Adrenal gland (tissue), 12 donors: ENCODE results near the gene GATD1. TPM values are rescaled to one million over a fixed set of nuclear protein-coding genes. Genes with fewer than 3 reads are reported as not detected.
"Not testable (repeated sequence)": the region's sequence is repeated elsewhere in the genome, so short reads cannot be mapped to it uniquely, and the experiment has no call there.

Source experiments
- DNase-seq, 7 donors: peaks; one replicate each; pipeline ENCODE4 v3.0.0-alpha.2; 2019 to 2020
- H3K27ac ChIP-seq, 5 donors: fragments of 200-600 bp; sonication (generic) in 4 of 5; 1 replicate in 3 of 5; 2 replicates in 2 of 5; pipeline versions ENCODE4 v1.5.1 to v1.8.0; 2016 to 2020; ENCODE audit warnings: mild to moderate bottlenecking in 1 of 5
- H3K27me3 ChIP-seq: fragments of 200-600 bp; 2 replicates; pipeline ENCODE4 v1.8.0; 2021
- H3K36me3 ChIP-seq, 2 donors: fragments of 200-600 bp; replicated peaks in 1 of 2; 1 replicate in 1 of 2; 2 replicates in 1 of 2; pipeline versions ENCODE4 v1.5.1 to v1.8.0; 2018 to 2022
- H3K4me1 ChIP-seq, 2 donors: fragments of 200-600 bp; replicated peaks in 1 of 2; 1 replicate in 1 of 2; 2 replicates in 1 of 2; pipeline versions ENCODE4 v1.5.1 to v1.8.0; 2018 to 2021
- H3K4me3 ChIP-seq, 4 donors: fragments of 200-600 bp; sonication (generic) in 3 of 4; one replicate each; pipeline ENCODE4 v1.5.1; 2016 to 2018
- H3K9me3 ChIP-seq, 3 donors: fragments of 200-600 bp; sonication (generic) in 1 of 3; replicated peaks in 1 of 3; 1 replicate in 2 of 3; 2 replicates in 1 of 3; pipeline versions ENCODE4 v1.5.1 to v1.8.0; 2016 to 2021
- POLR2A ChIP-seq, 2 donors: fragments of 450-650 bp; IDR thresholded peaks; one replicate each; pipeline ENCODE4 v1.6.1; 2017; ENCODE audit warnings: antibody characterized with exemption in 2 of 2, mild to moderate bottlenecking in 2 of 2, moderate library complexity in 1 of 2
- WGBS, 4 donors: extraction: QIAGEN DNeasy Blood & Tissue Kit in 2 of 4; methylation state at CpG; one replicate each; pipeline versions ENCODE4 v1.1.5 to v1.1.7; 2013 to 2017; 5-methylcytosine and 5-hydroxymethylcytosine counted together
- intact Hi-C, 2 donors: fragments of 100-400 bp; cut with DNase I; formaldehyde crosslinking; loops; one replicate each; pipeline versions ENCODE4 v1.14.1 to v1.15.0; 2022 to 2023
- polyA plus RNA-seq, 3 donors: library from polyadenylated mRNA; stranded (reverse); fragments of 200-250 nt in 2 of 3; fragments of 350-450 nt in 1 of 3; fragmentation: Illumina TruSeq in 1 of 3; extraction: RNeasy Lipid Tissue Mini Kit (QIAGEN cat#74804) in 1 of 3; gene quantifications; one replicate each; pipeline ENCODE4 v1.2.3, GENCODE V29; 2013 to 2014
- total RNA-seq, 9 donors: library from RNA; depleted of rRNA in 4 of 9; stranded (reverse); fragments of >200 nt in 4 of 9; fragments of 120-200 nt in 1 of 9; fragmentation: NEBNext Ultra II Directional in 1 of 9; extraction: Animal tissue kit (Norgen Biotek cat#: 25700) in 1 of 9; gene quantifications; one replicate each; pipeline versions ENCODE4 v1.1.0 to v1.2.4, GENCODE V29; 2013 to 2023
- TF ChIP-seq, protein P1 (sequence below), 6 experiments: fragments of 450-650 bp in 4 of 6; fragments of 200-600 bp in 2 of 6; sonication (generic) in 1 of 6; IDR thresholded peaks; 1 replicate in 5 of 6; 2 replicates in 1 of 6; pipeline versions ENCODE4 v1.5.1 to v1.8.0; 2016 to 2021; ENCODE audit warnings: antibody characterized with exemption in 6 of 6, mild to moderate bottlenecking in 2 of 6, moderate library complexity in 1 of 6
- donor health status: healthy with polysubstance abuse.
- donor health status: Bipolar disorder and iron deficiency.
- donor health status: DM: yes; HTN: yes; CAD: no.
- donor health status: DM: no; HTN: no; CAD: no.
- donor health status: DM: no; HTN: no; CAD: no.
- donor health status: DM: yes; HTN: yes; CAD: no.

GATD1 gene
- total and polyA plus RNA-seq, 12 donors = 20.3 to 176 (median 80.5) TPM

DNA sequence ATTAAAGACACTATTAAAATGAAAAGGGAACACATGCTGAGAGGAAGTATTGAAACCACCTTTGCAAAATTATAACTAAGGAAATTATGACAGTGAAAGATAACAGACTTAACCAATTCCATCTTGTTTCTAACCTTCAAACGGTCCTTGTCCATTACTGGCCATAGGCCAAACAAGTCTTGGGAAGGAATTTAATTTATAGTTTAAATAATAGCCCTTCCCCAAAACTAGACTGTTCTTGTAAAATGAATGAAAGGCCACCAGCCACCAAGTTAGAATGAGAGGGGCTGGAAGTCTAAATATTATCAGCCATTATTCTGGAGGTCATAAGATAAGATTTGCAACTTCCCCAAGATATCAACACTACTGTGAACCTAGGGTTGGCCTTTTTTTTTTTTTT lies 31.9 kb downstream of the GATD1 start:
- Histone ChIP-seq H3K36me3 (no peaks in the 10 kb centered on the region), H3K9me3 (no peaks in the 10 kb centered on the region), H3K4me1 (peaks cover 20 to 25% of the 10 kb centered on the region in 2 donors), H3K27me3 (no peaks in the 10 kb centered on the region), H3K27ac (no peak overlapping the region), H3K4me3 (no peak overlapping the region)
- no peak for DNase-seq
- TF ChIP-seq POLR2A (IDR thresholded peaks at IDR 0.05) = no peak
- TF ChIP-seq, protein P1, sequence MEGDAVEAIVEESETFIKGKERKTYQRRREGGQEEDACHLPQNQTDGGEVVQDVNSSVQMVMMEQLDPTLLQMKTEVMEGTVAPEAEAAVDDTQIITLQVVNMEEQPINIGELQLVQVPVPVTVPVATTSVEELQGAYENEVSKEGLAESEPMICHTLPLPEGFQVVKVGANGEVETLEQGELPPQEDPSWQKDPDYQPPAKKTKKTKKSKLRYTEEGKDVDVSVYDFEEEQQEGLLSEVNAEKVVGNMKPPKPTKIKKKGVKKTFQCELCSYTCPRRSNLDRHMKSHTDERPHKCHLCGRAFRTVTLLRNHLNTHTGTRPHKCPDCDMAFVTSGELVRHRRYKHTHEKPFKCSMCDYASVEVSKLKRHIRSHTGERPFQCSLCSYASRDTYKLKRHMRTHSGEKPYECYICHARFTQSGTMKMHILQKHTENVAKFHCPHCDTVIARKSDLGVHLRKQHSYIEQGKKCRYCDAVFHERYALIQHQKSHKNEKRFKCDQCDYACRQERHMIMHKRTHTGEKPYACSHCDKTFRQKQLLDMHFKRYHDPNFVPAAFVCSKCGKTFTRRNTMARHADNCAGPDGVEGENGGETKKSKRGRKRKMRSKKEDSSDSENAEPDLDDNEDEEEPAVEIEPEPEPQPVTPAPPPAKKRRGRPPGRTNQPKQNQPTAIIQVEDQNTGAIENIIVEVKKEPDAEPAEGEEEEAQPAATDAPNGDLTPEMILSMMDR (IDR thresholded peaks at IDR 0.05) = no peak
- WGBS, 4 donors = 0 to 25% (median 5%) methylated on average over 1 of the region's 1 CpG
- intact Hi-C loops = no loop called here

DNA sequence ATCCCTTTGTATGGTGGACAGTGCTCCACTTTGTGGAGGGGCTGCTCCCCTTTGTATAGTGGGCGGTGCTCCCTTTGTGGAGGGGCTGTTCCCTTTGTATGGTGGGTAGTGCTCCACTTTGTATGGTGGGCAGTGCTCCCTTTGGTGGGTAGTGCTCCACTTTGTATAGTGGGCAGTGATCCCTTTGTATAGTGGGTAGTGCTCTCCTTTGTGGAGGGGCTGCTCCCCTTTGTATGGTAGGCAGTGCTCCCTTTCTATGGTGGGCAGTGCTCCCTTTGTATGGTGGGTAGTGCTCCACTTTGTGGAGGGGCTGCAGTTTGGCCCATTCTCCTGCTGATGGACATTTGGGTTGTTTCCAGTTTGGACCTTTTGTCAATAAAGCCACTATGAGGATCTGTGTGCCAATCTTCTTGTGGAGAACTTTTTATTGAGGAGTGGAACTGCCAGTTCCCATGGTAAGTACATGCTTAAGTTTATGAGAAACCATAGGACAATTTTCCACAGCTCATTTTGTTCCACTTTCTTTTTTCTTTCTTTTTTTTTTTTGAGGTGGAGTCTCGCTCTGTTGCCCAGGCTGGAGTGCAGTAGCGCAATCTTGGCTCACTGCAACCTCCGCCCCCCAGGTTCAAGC lies 34.6 kb downstream of the GATD1 start:
- Histone ChIP-seq H3K4me3 (no peak overlapping the region), H3K27me3 (no peaks in the 10 kb centered on the region), H3K27ac (no peak overlapping the region), H3K9me3 (no peaks in the 10 kb centered on the region), H3K4me1 (peaks cover 8% of the 10 kb centered on the region in 2 donors), H3K36me3 (no peaks in the 10 kb centered on the region)
- DNase-seq = no peak
- intact Hi-C loops = no loop called here
- WGBS, 4 donors = 93 to 98% (median 94%) methylated on average over 4 of the region's 4 CpGs
- TF ChIP-seq POLR2A (IDR thresholded peaks at IDR 0.05) = no peak
- TF ChIP-seq, protein P1 (IDR thresholded peaks at IDR 0.05) = no peak

DNA sequence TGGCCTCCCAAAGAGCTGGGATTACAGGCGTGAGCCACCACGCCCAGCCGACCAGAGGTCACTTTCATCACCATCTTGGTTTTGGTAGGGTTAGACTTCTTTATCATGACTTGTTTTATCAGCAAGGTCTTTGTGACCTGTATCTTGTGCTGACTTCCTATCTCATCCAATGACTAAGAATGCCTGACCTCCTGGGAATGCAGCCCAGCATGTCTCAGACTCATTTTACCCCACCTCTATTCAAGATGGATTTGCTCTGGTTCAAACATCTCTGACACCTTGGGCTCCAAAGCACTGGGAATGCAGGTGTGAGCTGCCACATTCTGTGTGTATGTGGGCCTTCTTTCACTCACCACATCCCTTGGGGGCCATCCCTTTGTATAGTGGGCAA lies 35.1 kb downstream of the GATD1 start:
- no peak overlapping the region for H3K27ac ChIP-seq
- H3K27me3 ChIP-seq = no peaks in the 10 kb centered on the region
- peak in 1 of 7 donors; percentile 32 for DNase-seq
- WGBS, 4 donors = 26 to 51% (median 40%) methylated on average over 3 of the region's 3 CpGs
- no peaks in the 10 kb centered on the region for H3K9me3 ChIP-seq
- peaks cover 8% of the 10 kb centered on the region in 2 donors for H3K4me1 ChIP-seq
- H3K4me3 ChIP-seq = no peak overlapping the region
- TF ChIP-seq, protein P1 (IDR thresholded peaks at IDR 0.05) = no peak
- TF ChIP-seq POLR2A (IDR thresholded peaks at IDR 0.05) = no peak
- intact Hi-C loops = no loop called here
- H3K36me3 ChIP-seq = no peaks in the 10 kb centered on the region

DNA sequence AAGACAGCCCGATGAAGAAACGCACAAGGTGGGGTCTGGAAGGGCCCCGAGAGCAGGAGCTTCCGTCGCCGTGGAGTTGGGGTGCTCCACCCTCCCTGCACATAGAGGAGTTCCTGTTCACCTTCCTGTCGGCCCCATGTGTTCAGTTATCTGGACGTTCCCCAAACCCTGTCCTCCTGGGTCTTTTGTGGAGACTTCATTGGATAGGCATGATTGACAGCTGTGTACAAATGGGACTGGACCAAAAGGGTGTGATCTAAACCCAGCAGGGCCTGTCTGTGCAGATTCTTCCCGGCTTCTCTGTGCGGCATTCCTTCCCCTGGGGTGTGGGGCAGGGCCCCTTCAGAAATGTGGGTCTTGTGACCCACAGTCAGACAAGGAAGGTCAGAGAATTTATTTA lies 39.4 kb downstream of the GATD1 start:
- H3K4me1 ChIP-seq, intact Hi-C loops: not testable (repeated sequence)

DNA sequence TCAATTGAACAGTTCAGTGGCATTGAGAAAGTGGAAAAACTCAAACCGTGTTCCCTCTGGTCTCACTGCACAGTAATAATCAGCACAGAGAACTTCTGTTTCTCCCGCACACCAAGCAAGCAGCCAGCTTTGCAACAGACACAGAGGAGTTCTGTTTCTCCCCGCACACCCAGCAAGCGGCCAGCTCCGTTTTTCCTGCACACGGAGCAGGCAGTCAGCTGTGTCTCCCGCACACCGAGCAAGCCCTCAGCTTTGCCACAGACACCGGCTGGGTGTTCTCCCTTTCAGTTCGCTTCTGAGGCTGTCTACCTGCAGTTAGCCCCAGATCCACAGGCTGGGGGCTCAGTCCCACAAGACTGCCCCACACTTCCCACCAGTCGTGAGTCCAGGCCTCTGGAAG lies 39.9 kb downstream of the GATD1 start:
- H3K27ac ChIP-seq = no peak overlapping the region
- no peaks in the 10 kb centered on the region for H3K36me3 ChIP-seq
- no peaks in the 10 kb centered on the region for H3K27me3 ChIP-seq
- TF ChIP-seq, protein P1 (IDR thresholded peaks at IDR 0.05) = no peak
- no peak for TF ChIP-seq POLR2A (IDR thresholded peaks at IDR 0.05)
- WGBS, 4 donors = 47 to 68% (median 60%) methylated on average over 4 to 11 of the region's 11 CpGs
- no peak overlapping the region for H3K4me3 ChIP-seq
- DNase-seq = no peak
- intact Hi-C loops = no loop called here
- H3K4me1 ChIP-seq = no peaks in the 10 kb centered on the region
- H3K9me3 ChIP-seq = no peaks in the 10 kb centered on the region

More for the DNA sequence above, 39.4 kb downstream of the GATD1 start:
- not testable (repeated sequence) for H3K36me3 ChIP-seq, H3K9me3 ChIP-seq, H3K4me3 ChIP-seq, DNase-seq, H3K27ac ChIP-seq, H3K27me3 ChIP-seq
- 54 to 60% (median 59%) methylated on average over 9 to 10 of the region's 10 CpGs for WGBS, 4 donors

DNA sequence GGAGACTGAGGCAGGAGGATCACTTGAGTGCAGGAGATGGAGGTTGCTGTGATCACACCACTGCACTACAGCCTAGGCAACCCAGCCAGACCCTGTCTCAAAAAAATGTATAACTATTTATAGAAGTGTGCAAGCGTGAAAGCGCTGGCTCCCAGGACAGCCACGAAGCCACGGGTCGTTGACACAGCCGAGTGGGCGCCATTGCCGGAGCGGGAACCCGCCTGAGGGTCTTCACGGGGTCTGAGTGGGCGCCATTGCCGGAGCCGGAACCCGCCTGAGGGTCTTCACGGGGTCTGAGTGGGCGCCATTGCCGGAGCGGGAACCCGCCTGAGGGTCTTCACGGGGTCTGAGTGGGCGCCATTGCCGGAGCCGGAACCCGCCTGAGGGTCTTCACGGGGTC lies 42.7 kb downstream of the GATD1 start:
- H3K27ac ChIP-seq, intact Hi-C loops, H3K36me3 ChIP-seq, DNase-seq, H3K27me3 ChIP-seq, H3K4me3 ChIP-seq, H3K4me1 ChIP-seq, H3K9me3 ChIP-seq: not testable (repeated sequence)
- 94 to 97% (median 94%) methylated on average over 14 to 26 of the region's 26 CpGs; no CpG with 5 or more reads in 1 of the 4 donors for WGBS, 4 donors
